ENCODE results near the gene PEX7. TPM values are rescaled to one million over a fixed set of nuclear protein-coding genes. Genes with fewer than 3 reads are reported as not detected.

Gene PEX7
- total RNA-seq (2014; rRNA removed; shearing (Covaris generic); ENCODE audit: low replicate concordance): 13.6 and 18.0 TPM in 2 replicates

GRCh38 chr6:136822376-136823127 is at the start of gene PEX7:
PEX7 (plus strand) TSS chr6:136822592; CDS start chr6:136822666, 74 bp downstream.
- DNase-seq: peak; percentile 96
- H2AFZ ChIP-seq (ENCODE audit: low read length): peak within 1 kb of the TSS; percentile 92
- peak within 1 kb of the TSS; percentile 74 for H3K4me3 ChIP-seq (ENCODE audit: low read length)
- no peaks in the 10 kb centered on the region for H3K9me2 ChIP-seq (replicated peaks; ENCODE audit: insufficient read depth, low read length)
- no peaks in the 10 kb centered on the region for H3K27me3 ChIP-seq (ENCODE audit: low read length)
- peak within 1 kb of the TSS; percentile 75 for H3K9ac ChIP-seq (ENCODE audit: low read length)
- no peaks in the 10 kb centered on the region for H3K9me3 ChIP-seq (ENCODE audit: low read length)
- H4K20me1 ChIP-seq (ENCODE audit: insufficient read depth, low read depth, low read length): no peaks in the 10 kb centered on the region
- peaks cover 9% of the 10 kb centered on the region; the same call in 1 of the 2 replicates for H3K36me3 ChIP-seq (ENCODE audit: insufficient read depth, low read length)
- peaks cover 10% of the 10 kb centered on the region for H3K79me2 ChIP-seq (ENCODE audit: low read length)
- H3K27ac ChIP-seq (ENCODE audit: low read length): no peak within 1 kb of the TSS
- H3K4me2 ChIP-seq (ENCODE audit: low read depth, low read length, poor library complexity, severe bottlenecking): peak within 1 kb of the TSS; percentile 92
- peaks cover 15% of the 10 kb centered on the region for H3K4me1 ChIP-seq (ENCODE audit: low read length)

- Histone ChIP-seq H3K27ac (ENCODE audit: low read length) (no peak overlapping the region), H3K4me2 (ENCODE audit: low read depth, low read length, poor library complexity, severe bottlenecking) (no peak overlapping the region), H4K20me1 (ENCODE audit: insufficient read depth, low read depth, low read length) (no peaks in the 10 kb centered on the region), H3K4me1 (ENCODE audit: low read length) (no peaks in the 10 kb centered on the region; the same call in 1 of the 2 replicates), H2AFZ (ENCODE audit: low read length) (no peak overlapping the region), H3K27me3 (ENCODE audit: low read length) (no peaks in the 10 kb centered on the region), H3K9me3 (ENCODE audit: low read length) (no peaks in the 10 kb centered on the region), H3K36me3 (ENCODE audit: insufficient read depth, low read length) (no peaks in the 10 kb centered on the region), H3K4me3 (ENCODE audit: low read length) (no peak overlapping the region), H3K9me2 (replicated peaks; ENCODE audit: insufficient read depth, low read length) (no peaks in the 10 kb centered on the region), H3K79me2 (ENCODE audit: low read length) (no peaks in the 10 kb centered on the region), H3K9ac (ENCODE audit: low read length) (no peak overlapping the region)
- no peak for DNase-seq
Measured at GRCh38 chr6:136772685-136773472, 49.5 kb upstream of the PEX7 start.

GRCh38 chr6:136773473-136773796 is 49.0 kb upstream of the PEX7 start:
- no peaks in the 10 kb centered on the region for H3K27me3 ChIP-seq (ENCODE audit: low read length)
- no peak overlapping the region for H3K4me2 ChIP-seq (ENCODE audit: low read depth, low read length, poor library complexity, severe bottlenecking)
- no peak overlapping the region for H2AFZ ChIP-seq (ENCODE audit: low read length)
- H3K9ac ChIP-seq (ENCODE audit: low read length): no peak overlapping the region
- H3K27ac ChIP-seq (ENCODE audit: low read length): no peak overlapping the region
- H3K36me3 ChIP-seq (ENCODE audit: insufficient read depth, low read length): no peaks in the 10 kb centered on the region
- no peaks in the 10 kb centered on the region for H4K20me1 ChIP-seq (ENCODE audit: insufficient read depth, low read depth, low read length)
- DNase-seq: no peak
- no peak overlapping the region for H3K4me3 ChIP-seq (ENCODE audit: low read length)
- H3K4me1 ChIP-seq (ENCODE audit: low read length): no peaks in the 10 kb centered on the region
- no peaks in the 10 kb centered on the region for H3K9me2 ChIP-seq (replicated peaks; ENCODE audit: insufficient read depth, low read length)
- no peaks in the 10 kb centered on the region for H3K79me2 ChIP-seq (ENCODE audit: low read length)
- H3K9me3 ChIP-seq (ENCODE audit: low read length): no peaks in the 10 kb centered on the region

- no peak overlapping the region for H3K4me3 ChIP-seq (ENCODE audit: low read length)
- no peaks in the 10 kb centered on the region for H4K20me1 ChIP-seq (ENCODE audit: insufficient read depth, low read depth, low read length)
- no peaks in the 10 kb centered on the region for H3K9me2 ChIP-seq (replicated peaks; ENCODE audit: insufficient read depth, low read length)
- H3K79me2 ChIP-seq (ENCODE audit: low read length): no peaks in the 10 kb centered on the region
- no peak overlapping the region for H3K4me2 ChIP-seq (ENCODE audit: low read depth, low read length, poor library complexity, severe bottlenecking)
- no peaks in the 10 kb centered on the region for H3K9me3 ChIP-seq (ENCODE audit: low read length)
- H2AFZ ChIP-seq (ENCODE audit: low read length): no peak overlapping the region
- H3K4me1 ChIP-seq (ENCODE audit: low read length): no peaks in the 10 kb centered on the region
- no peak overlapping the region for H3K9ac ChIP-seq (ENCODE audit: low read length)
- H3K27ac ChIP-seq (ENCODE audit: low read length): no peak overlapping the region
- H3K36me3 ChIP-seq (ENCODE audit: insufficient read depth, low read length): no peaks in the 10 kb centered on the region
- H3K27me3 ChIP-seq (ENCODE audit: low read length): no peaks in the 10 kb centered on the region
- DNase-seq: no peak
Measured at GRCh38 chr6:136774228-136775041, 48.0 kb upstream of the PEX7 start.

- H3K27me3 ChIP-seq (ENCODE audit: low read length): no peaks in the 10 kb centered on the region
- no peak overlapping the region for H3K27ac ChIP-seq (ENCODE audit: low read length)
- no peak overlapping the region for H3K9ac ChIP-seq (ENCODE audit: low read length)
- H4K20me1 ChIP-seq (ENCODE audit: insufficient read depth, low read depth, low read length): no peaks in the 10 kb centered on the region
- no peaks in the 10 kb centered on the region for H3K9me2 ChIP-seq (replicated peaks; ENCODE audit: insufficient read depth, low read length)
- no peak overlapping the region for H3K4me3 ChIP-seq (ENCODE audit: low read length)
- H3K9me3 ChIP-seq (ENCODE audit: low read length): no peaks in the 10 kb centered on the region
- no peaks in the 10 kb centered on the region for H3K36me3 ChIP-seq (ENCODE audit: insufficient read depth, low read length)
- H2AFZ ChIP-seq (ENCODE audit: low read length): no peak overlapping the region
- no peak for DNase-seq
- no peak overlapping the region for H3K4me2 ChIP-seq (ENCODE audit: low read depth, low read length, poor library complexity, severe bottlenecking)
- no peaks in the 10 kb centered on the region for H3K79me2 ChIP-seq (ENCODE audit: low read length)
- H3K4me1 ChIP-seq (ENCODE audit: low read length): no peaks in the 10 kb centered on the region
Measured at GRCh38 chr6:136775081-136775480, 47.3 kb upstream of the PEX7 start.

- Histone ChIP-seq H3K4me1 (ENCODE audit: low read length) (no peaks in the 10 kb centered on the region), H3K4me2 (ENCODE audit: low read depth, low read length, poor library complexity, severe bottlenecking) (no peak overlapping the region), H4K20me1 (ENCODE audit: insufficient read depth, low read depth, low read length) (no peaks in the 10 kb centered on the region), H3K79me2 (ENCODE audit: low read length) (no peaks in the 10 kb centered on the region), H3K4me3 (ENCODE audit: low read length) (no peak overlapping the region), H3K36me3 (ENCODE audit: insufficient read depth, low read length) (no peaks in the 10 kb centered on the region), H3K27ac (ENCODE audit: low read length) (no peak overlapping the region), H3K27me3 (ENCODE audit: low read length) (no peaks in the 10 kb centered on the region), H3K9ac (ENCODE audit: low read length) (no peak overlapping the region), H3K9me3 (ENCODE audit: low read length) (no peaks in the 10 kb centered on the region), H3K9me2 (replicated peaks; ENCODE audit: insufficient read depth, low read length) (no peaks in the 10 kb centered on the region), H2AFZ (ENCODE audit: low read length) (no peak overlapping the region)
- no peak for DNase-seq
Measured at GRCh38 chr6:136775548-136775947, 46.8 kb upstream of the PEX7 start.

- Histone ChIP-seq H3K27ac (ENCODE audit: low read length) (no peak overlapping the region), H2AFZ (ENCODE audit: low read length) (no peak overlapping the region), H3K9me2 (replicated peaks; ENCODE audit: insufficient read depth, low read length) (no peaks in the 10 kb centered on the region), H3K4me1 (ENCODE audit: low read length) (no peaks in the 10 kb centered on the region), H3K9me3 (ENCODE audit: low read length) (no peaks in the 10 kb centered on the region), H3K9ac (ENCODE audit: low read length) (no peak overlapping the region), H3K36me3 (ENCODE audit: insufficient read depth, low read length) (no peaks in the 10 kb centered on the region), H4K20me1 (ENCODE audit: insufficient read depth, low read depth, low read length) (no peaks in the 10 kb centered on the region), H3K4me2 (ENCODE audit: low read depth, low read length, poor library complexity, severe bottlenecking) (no peak overlapping the region), H3K27me3 (ENCODE audit: low read length) (no peaks in the 10 kb centered on the region), H3K4me3 (ENCODE audit: low read length) (no peak overlapping the region), H3K79me2 (ENCODE audit: low read length) (no peaks in the 10 kb centered on the region)
- DNase-seq: no peak
Measured at GRCh38 chr6:136777651-136778050, 44.7 kb upstream of the PEX7 start.

GRCh38 chr6:136779682-136780081 is 42.7 kb upstream of the PEX7 start:
- Histone ChIP-seq H4K20me1 (ENCODE audit: insufficient read depth, low read depth, low read length) (no peaks in the 10 kb centered on the region), H3K27ac (ENCODE audit: low read length) (no peak overlapping the region), H3K9ac (ENCODE audit: low read length) (no peak overlapping the region), H3K9me3 (ENCODE audit: low read length) (no peaks in the 10 kb centered on the region), H3K79me2 (ENCODE audit: low read length) (no peaks in the 10 kb centered on the region), H3K36me3 (ENCODE audit: insufficient read depth, low read length) (no peaks in the 10 kb centered on the region), H3K9me2 (replicated peaks; ENCODE audit: insufficient read depth, low read length) (no peaks in the 10 kb centered on the region), H3K4me2 (ENCODE audit: low read depth, low read length, poor library complexity, severe bottlenecking) (no peak overlapping the region), H3K4me3 (ENCODE audit: low read length) (no peak overlapping the region), H3K27me3 (ENCODE audit: low read length) (no peaks in the 10 kb centered on the region), H3K4me1 (ENCODE audit: low read length) (peaks cover 15% of the 10 kb centered on the region), H2AFZ (ENCODE audit: low read length) (no peak overlapping the region)
- DNase-seq: no peak

Measured in Karpas-422 (cell line).